Measurements from ENCODE around the gene PDLIM4. TPM values are rescaled to one million over a fixed set of nuclear protein-coding genes. Genes with fewer than 3 reads are reported as not detected.

Gene PDLIM4
- total RNA-seq, 1 donor from 2014 or later, result 19.8 TPM

DNA sequence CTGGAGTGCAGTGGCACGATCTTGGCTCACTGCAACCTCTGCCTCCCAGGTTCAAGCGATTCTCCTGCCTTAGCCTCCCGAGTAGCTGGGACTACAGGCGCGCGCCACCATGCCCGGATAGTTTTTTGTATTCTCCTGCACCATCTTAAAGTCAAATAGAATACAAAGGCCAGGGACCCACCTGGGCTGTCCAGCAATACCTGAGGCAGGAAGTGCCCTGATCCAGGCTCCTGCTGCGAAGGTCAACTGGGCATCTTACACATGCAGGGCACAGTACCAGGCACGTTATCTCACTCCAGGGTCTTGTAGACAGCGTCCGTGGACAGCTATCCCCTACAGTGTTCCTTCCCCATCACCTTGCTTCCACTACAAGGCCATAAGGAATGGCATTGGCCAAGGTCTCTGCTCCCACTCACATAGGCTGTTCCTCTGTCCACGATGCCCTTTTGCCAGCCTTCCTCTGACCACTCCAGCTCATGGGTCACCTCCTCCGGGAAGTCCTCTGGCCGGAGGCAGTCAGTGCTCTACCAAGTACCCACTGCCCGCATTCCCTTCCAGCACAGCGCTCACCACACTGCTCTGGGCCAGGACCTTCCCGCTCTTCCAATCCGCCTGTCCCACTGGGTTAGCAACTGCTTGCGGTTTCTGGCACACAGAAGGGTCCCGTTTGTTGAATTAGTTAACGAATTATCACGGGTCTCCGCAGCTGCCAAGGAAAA is 30.8 kb upstream of the PDLIM4 start:
- H3K27me3 ChIP-seq (ENCODE audit: control insufficient read depth in 3 of 3, insufficient read depth in 3 of 3, low read length in 3 of 3), result no peaks in the 10 kb centered on the region
- peak overlapping the region; percentile 68 to 75 (median 72) for H3K4me3 ChIP-seq (ENCODE audit: low read length in 3 of 3)
- peak overlapping the region; percentile 78 for H3K27ac ChIP-seq (ENCODE audit: low read depth, low read length)
- peak overlapping the region; percentile 72 to 86 (median 77) for H3K9ac ChIP-seq (ENCODE audit: low read depth in 1 of 3, low read length in 3 of 3)
- no peaks in the 10 kb centered on the region for H3K36me3 ChIP-seq (ENCODE audit: control insufficient read depth in 3 of 3, insufficient read depth in 3 of 3, low read length in 3 of 3)
- no peaks in the 10 kb centered on the region for H3K9me3 ChIP-seq (ENCODE audit: control insufficient read depth in 3 of 3, low read length in 3 of 3)
- H3K4me1 ChIP-seq (ENCODE audit: control insufficient read depth in 3 of 3, insufficient read depth in 3 of 3, low read length in 3 of 3), result peaks cover 45 to 54% (median 48%) of the 10 kb centered on the region in 3 donors

DNA sequence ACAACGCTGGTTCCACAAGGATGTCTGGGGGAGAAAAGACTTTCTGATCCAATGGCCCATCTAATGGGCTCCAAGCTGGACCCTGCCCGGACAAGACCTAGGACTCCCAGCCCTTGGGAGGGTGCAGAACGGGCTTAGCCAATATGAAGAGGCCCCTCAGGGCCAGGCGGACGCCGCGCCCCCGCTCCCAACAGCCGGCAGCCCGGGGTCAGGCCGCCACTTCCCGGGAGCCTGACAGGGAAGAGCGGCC is 30.3 kb upstream of the PDLIM4 start:
- Histone ChIP-seq H3K4me3 (ENCODE audit: low read length in 3 of 3) (peak overlapping the region; percentile 68 to 75 (median 72)), H3K4me1 (ENCODE audit: control insufficient read depth in 3 of 3, insufficient read depth in 3 of 3, low read length in 3 of 3) (peaks cover 43 to 49% (median 45%) of the 10 kb centered on the region in 3 donors), H3K27me3 (ENCODE audit: control insufficient read depth in 3 of 3, insufficient read depth in 3 of 3, low read length in 3 of 3) (no peaks in the 10 kb centered on the region), H3K27ac (ENCODE audit: low read depth, low read length) (peak overlapping the region; percentile 78), H3K9ac (ENCODE audit: low read depth in 1 of 3, low read length in 3 of 3) (peak overlapping the region; percentile 72 to 86 (median 77)), H3K9me3 (ENCODE audit: control insufficient read depth in 3 of 3, low read length in 3 of 3) (no peaks in the 10 kb centered on the region), H3K36me3 (ENCODE audit: control insufficient read depth in 3 of 3, insufficient read depth in 3 of 3, low read length in 3 of 3) (no peaks in the 10 kb centered on the region)

GRCh38 chr5:132227485-132228240 is 29.8 kb upstream of the PDLIM4 start, which contains the start of gene P4HA2:
Gene P4HA2 (minus strand): TSS chr5:132227853. CDS start chr5:132218626, 9,227 bp downstream.
- Histone ChIP-seq H3K4me3 (ENCODE audit: low read length in 3 of 3) (peak within 1 kb of the TSS; percentile 68 to 75 (median 72)), H3K9ac (ENCODE audit: low read depth in 1 of 3, low read length in 3 of 3) (peak within 1 kb of the TSS; percentile 72 to 86 (median 77)), H3K9me3 (ENCODE audit: control insufficient read depth in 3 of 3, low read length in 3 of 3) (no peaks in the 10 kb centered on the region), H3K27ac (ENCODE audit: low read depth, low read length) (peak within 1 kb of the TSS; percentile 78), H3K4me1 (ENCODE audit: control insufficient read depth in 3 of 3, insufficient read depth in 3 of 3, low read length in 3 of 3) (peaks cover 39 to 44% (median 40%) of the 10 kb centered on the region in 3 donors), H3K36me3 (ENCODE audit: control insufficient read depth in 3 of 3, insufficient read depth in 3 of 3, low read length in 3 of 3) (no peaks in the 10 kb centered on the region), H3K27me3 (ENCODE audit: control insufficient read depth in 3 of 3, insufficient read depth in 3 of 3, low read length in 3 of 3) (no peaks in the 10 kb centered on the region)

DNA sequence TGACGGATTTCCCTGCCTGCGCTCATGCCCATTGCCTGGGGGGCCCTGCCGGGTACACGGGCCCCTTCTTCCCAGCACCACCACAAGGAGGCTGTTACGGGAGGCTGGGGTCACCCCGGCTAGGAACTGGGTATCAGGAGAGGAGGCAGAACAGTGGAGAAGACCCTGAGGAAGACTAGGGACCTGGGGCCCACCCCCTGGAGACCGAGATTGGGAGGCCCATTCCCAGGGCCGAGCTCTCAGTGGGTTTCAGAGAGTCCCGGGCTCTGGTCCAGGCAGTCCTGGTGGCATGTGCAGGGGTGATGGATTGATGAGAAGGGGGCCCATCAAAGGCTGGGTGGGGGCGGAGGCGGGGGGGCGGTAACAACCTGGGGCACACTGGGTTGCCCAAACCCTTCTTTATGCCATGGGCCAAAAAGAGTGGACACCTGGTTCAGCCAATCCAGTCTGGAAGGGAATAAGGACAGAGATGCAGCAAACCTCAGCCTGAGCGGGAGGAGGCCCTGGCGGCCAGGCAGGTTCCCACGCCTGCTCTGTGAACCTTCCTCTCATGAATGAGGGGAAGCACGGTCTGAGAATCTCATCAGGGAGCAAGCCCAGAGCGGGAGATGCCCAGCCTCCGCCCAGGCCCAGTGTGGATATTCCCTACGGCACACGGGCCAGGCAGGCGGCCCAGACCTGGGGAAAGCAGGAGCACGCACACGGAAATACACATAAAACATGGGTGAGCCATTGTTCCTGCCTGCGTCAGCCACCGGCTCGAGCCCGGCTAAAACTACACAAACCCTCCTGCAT is 29.1 kb upstream of the PDLIM4 start:
- Histone ChIP-seq H3K9me3 (ENCODE audit: control insufficient read depth in 3 of 3, low read length in 3 of 3) (no peaks in the 10 kb centered on the region), H3K27ac (ENCODE audit: low read depth, low read length) (peak overlapping the region; percentile 78), H3K9ac (ENCODE audit: low read depth in 1 of 3, low read length in 3 of 3) (peak overlapping the region; percentile 72 to 86 (median 77)), H3K27me3 (ENCODE audit: control insufficient read depth in 3 of 3, insufficient read depth in 3 of 3, low read length in 3 of 3) (no peaks in the 10 kb centered on the region), H3K4me1 (ENCODE audit: control insufficient read depth in 3 of 3, insufficient read depth in 3 of 3, low read length in 3 of 3) (peaks cover 35 to 38% (median 37%) of the 10 kb centered on the region in 3 donors), H3K4me3 (ENCODE audit: low read length in 3 of 3) (peak overlapping the region in 2 of 3 donors; percentile 68 to 75), H3K36me3 (ENCODE audit: control insufficient read depth in 3 of 3, insufficient read depth in 3 of 3, low read length in 3 of 3) (no peaks in the 10 kb centered on the region)

GRCh38 chr5:132229236-132229635 is 28.3 kb upstream of the PDLIM4 start:
- Histone ChIP-seq H3K36me3 (ENCODE audit: control insufficient read depth in 3 of 3, insufficient read depth in 3 of 3, low read length in 3 of 3) (no peaks in the 10 kb centered on the region), H3K4me1 (ENCODE audit: control insufficient read depth in 3 of 3, insufficient read depth in 3 of 3, low read length in 3 of 3) (peaks cover 28 to 33% (median 30%) of the 10 kb centered on the region in 3 donors), H3K9me3 (ENCODE audit: control insufficient read depth in 3 of 3, low read length in 3 of 3) (no peaks in the 10 kb centered on the region), H3K27ac (ENCODE audit: low read depth, low read length) (peak overlapping the region; percentile 4), H3K27me3 (ENCODE audit: control insufficient read depth in 3 of 3, insufficient read depth in 3 of 3, low read length in 3 of 3) (no peaks in the 10 kb centered on the region), H3K4me3 (ENCODE audit: low read length in 3 of 3) (no peak overlapping the region), H3K9ac (ENCODE audit: low read depth in 1 of 3, low read length in 3 of 3) (no peak overlapping the region)

GRCh38 chr5:132230871-132231270 is 26.6 kb upstream of the PDLIM4 start:
- Histone ChIP-seq H3K27ac (ENCODE audit: low read depth, low read length) (no peak overlapping the region), H3K9me3 (ENCODE audit: control insufficient read depth in 3 of 3, low read length in 3 of 3) (no peaks in the 10 kb centered on the region), H3K27me3 (ENCODE audit: control insufficient read depth in 3 of 3, insufficient read depth in 3 of 3, low read length in 3 of 3) (no peaks in the 10 kb centered on the region), H3K36me3 (ENCODE audit: control insufficient read depth in 3 of 3, insufficient read depth in 3 of 3, low read length in 3 of 3) (no peaks in the 10 kb centered on the region), H3K4me1 (ENCODE audit: control insufficient read depth in 3 of 3, insufficient read depth in 3 of 3, low read length in 3 of 3) (peaks cover 12 to 17% (median 14%) of the 10 kb centered on the region in 3 donors), H3K4me3 (ENCODE audit: low read length in 3 of 3) (no peak overlapping the region), H3K9ac (ENCODE audit: low read depth in 1 of 3, low read length in 3 of 3) (no peak overlapping the region)

DNA sequence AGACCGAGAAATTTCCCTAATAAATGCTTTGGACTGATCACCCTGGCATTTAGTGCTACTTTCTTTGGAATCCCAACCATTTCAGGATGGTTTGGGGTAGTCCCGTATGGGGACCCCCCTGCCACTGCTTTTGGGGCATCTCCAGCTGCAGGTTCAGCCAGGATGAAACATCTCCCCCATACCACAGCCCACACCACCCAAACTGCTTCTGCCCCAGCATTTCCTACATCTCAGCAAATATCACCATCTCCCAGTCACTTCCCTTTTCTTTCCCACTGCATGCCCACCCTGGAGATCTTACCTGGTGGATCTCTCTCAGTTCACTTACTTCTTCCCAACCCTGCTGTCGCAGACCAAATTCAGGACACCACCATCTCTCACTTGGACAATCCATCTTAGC is 25.0 kb upstream of the PDLIM4 start:
- no peak overlapping the region for H3K9ac ChIP-seq (ENCODE audit: low read depth in 1 of 3, low read length in 3 of 3)
- H3K27ac ChIP-seq (ENCODE audit: low read depth, low read length), result no peak overlapping the region
- no peaks in the 10 kb centered on the region for H3K36me3 ChIP-seq (ENCODE audit: control insufficient read depth in 3 of 3, insufficient read depth in 3 of 3, low read length in 3 of 3)
- H3K4me3 ChIP-seq (ENCODE audit: low read length in 3 of 3), result no peak overlapping the region
- H3K4me1 ChIP-seq (ENCODE audit: control insufficient read depth in 3 of 3, insufficient read depth in 3 of 3, low read length in 3 of 3), result peaks cover 0 to 4% (median 3%) of the 10 kb centered on the region in 3 donors
- H3K9me3 ChIP-seq (ENCODE audit: control insufficient read depth in 3 of 3, low read length in 3 of 3), result no peaks in the 10 kb centered on the region
- no peaks in the 10 kb centered on the region for H3K27me3 ChIP-seq (ENCODE audit: control insufficient read depth in 3 of 3, insufficient read depth in 3 of 3, low read length in 3 of 3)

DNA sequence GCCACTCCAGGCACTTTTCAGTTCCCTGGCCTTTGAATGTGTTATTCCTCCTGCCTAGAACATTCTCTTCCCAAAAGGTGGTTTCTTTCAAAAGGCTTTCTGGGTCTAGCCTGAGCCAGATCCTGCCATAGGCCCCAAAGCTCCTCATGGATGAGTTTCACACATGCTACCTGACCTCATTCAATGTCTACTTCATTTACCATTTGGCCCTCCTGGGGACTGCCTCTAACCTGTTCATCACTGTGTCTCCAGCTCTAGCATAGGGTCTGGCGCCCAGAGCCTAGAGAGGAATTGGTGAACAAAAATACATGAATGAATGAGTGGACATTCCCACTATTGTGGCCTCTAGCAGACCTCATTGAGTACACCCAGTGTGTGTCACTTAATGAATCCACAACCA is 24.4 kb upstream of the PDLIM4 start:
- Histone ChIP-seq H3K27ac (ENCODE audit: low read depth, low read length) (no peak overlapping the region), H3K4me3 (ENCODE audit: low read length in 3 of 3) (no peak overlapping the region), H3K27me3 (ENCODE audit: control insufficient read depth in 3 of 3, insufficient read depth in 3 of 3, low read length in 3 of 3) (no peaks in the 10 kb centered on the region), H3K4me1 (ENCODE audit: control insufficient read depth in 3 of 3, insufficient read depth in 3 of 3, low read length in 3 of 3) (peaks cover 0 to 1% (median 1%) of the 10 kb centered on the region in 3 donors), H3K9me3 (ENCODE audit: control insufficient read depth in 3 of 3, low read length in 3 of 3) (no peaks in the 10 kb centered on the region), H3K36me3 (ENCODE audit: control insufficient read depth in 3 of 3, insufficient read depth in 3 of 3, low read length in 3 of 3) (no peaks in the 10 kb centered on the region), H3K9ac (ENCODE audit: low read depth in 1 of 3, low read length in 3 of 3) (no peak overlapping the region)

- no peak overlapping the region for H3K27ac ChIP-seq (ENCODE audit: low read depth, low read length)
- H3K27me3 ChIP-seq (ENCODE audit: control insufficient read depth in 3 of 3, insufficient read depth in 3 of 3, low read length in 3 of 3), result no peaks in the 10 kb centered on the region
- no peaks in the 10 kb centered on the region for H3K4me1 ChIP-seq (ENCODE audit: control insufficient read depth in 3 of 3, insufficient read depth in 3 of 3, low read length in 3 of 3)
- H3K4me3 ChIP-seq (ENCODE audit: low read length in 3 of 3), result no peak overlapping the region
- H3K9ac ChIP-seq (ENCODE audit: low read depth in 1 of 3, low read length in 3 of 3), result no peak overlapping the region
- no peaks in the 10 kb centered on the region for H3K36me3 ChIP-seq (ENCODE audit: control insufficient read depth in 3 of 3, insufficient read depth in 3 of 3, low read length in 3 of 3)
- H3K9me3 ChIP-seq (ENCODE audit: control insufficient read depth in 3 of 3, low read length in 3 of 3), result no peaks in the 10 kb centered on the region
These were observed 23.4 kb upstream of the PDLIM4 start for GRCh38 chr5:132233811-132234683.

Measured in skeletal muscle tissue (tissue), 4 donors.